ENCODE measurements around the gene PAOX. TPM values are rescaled to one million over a fixed set of nuclear protein-coding genes. Genes with fewer than 3 reads are reported as not detected.

The PAOX gene
- total RNA-seq, 2 donors from 2014 or later = 9.7 to 11.1 TPM

DNA sequence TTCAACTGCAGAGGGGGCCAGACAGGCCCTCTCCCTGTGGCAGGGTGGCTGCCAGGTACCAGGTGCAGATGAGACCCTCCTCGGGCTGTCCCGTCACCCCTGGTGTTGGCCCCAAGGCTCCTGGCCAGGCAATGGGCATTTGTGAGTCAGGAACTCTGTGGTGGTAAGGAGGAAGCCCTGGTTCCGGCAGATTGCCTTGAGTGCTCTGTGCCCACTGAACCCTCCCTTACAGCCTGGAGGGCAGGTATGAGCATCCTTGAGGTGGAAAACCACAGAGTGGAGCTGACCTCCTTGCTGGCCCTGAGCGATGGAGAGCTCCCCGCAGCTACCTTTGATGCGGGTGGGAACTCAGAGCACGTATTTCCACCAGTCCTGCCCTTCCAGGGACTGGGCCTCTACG lies 2.0 kb downstream of the PAOX start:
- H3K36me3 ChIP-seq (ENCODE audit: control insufficient read depth, insufficient read depth, low read length) = no peaks in the 10 kb centered on the region
- no peak for DNase-seq
- H3K27ac Mint-ChIP-seq = no peak overlapping the region
- TF ChIP-seq, protein P1, sequence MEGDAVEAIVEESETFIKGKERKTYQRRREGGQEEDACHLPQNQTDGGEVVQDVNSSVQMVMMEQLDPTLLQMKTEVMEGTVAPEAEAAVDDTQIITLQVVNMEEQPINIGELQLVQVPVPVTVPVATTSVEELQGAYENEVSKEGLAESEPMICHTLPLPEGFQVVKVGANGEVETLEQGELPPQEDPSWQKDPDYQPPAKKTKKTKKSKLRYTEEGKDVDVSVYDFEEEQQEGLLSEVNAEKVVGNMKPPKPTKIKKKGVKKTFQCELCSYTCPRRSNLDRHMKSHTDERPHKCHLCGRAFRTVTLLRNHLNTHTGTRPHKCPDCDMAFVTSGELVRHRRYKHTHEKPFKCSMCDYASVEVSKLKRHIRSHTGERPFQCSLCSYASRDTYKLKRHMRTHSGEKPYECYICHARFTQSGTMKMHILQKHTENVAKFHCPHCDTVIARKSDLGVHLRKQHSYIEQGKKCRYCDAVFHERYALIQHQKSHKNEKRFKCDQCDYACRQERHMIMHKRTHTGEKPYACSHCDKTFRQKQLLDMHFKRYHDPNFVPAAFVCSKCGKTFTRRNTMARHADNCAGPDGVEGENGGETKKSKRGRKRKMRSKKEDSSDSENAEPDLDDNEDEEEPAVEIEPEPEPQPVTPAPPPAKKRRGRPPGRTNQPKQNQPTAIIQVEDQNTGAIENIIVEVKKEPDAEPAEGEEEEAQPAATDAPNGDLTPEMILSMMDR (conservative IDR thresholded peaks at IDR 0.05) = no peak
- no peak overlapping the region for H3K9ac ChIP-seq (ENCODE audit: extremely low read depth, low read length, poor library complexity, severe bottlenecking)
- H3K36me3 Mint-ChIP-seq (ENCODE audit: low read depth) = peaks cover 14% of the 10 kb centered on the region
- no peak overlapping the region for H3K4me3 ChIP-seq (ENCODE audit: low read length)
- H3K4me1 ChIP-seq (ENCODE audit: control insufficient read depth, insufficient read depth, low read length) = no peaks in the 10 kb centered on the region
- no peak overlapping the region for H3K27ac ChIP-seq (ENCODE audit: low read depth, low read length)
- peaks cover 33% of the 10 kb centered on the region for H3K27me3 ChIP-seq (ENCODE audit: control insufficient read depth, insufficient read depth, low read length, poor library complexity, severe bottlenecking)
- WGBS, 2 experiments (ENCODE audit: insufficient coverage in 1 of 2, insufficient read length in 1 of 2) = 96 to 100% methylated on average over 3 to 8 of the region's 8 CpGs
- no peaks in the 10 kb centered on the region for H3K9me3 Mint-ChIP-seq
- H3K9me3 ChIP-seq (ENCODE audit: control insufficient read depth, low read length) = no peaks in the 10 kb centered on the region
- H3K4me1 Mint-ChIP-seq = no peaks in the 10 kb centered on the region
- H3K27me3 Mint-ChIP-seq (ENCODE audit: insufficient read depth) = peaks cover 33% of the 10 kb centered on the region
- H3K4me3 Mint-ChIP-seq = no peak overlapping the region

DNA sequence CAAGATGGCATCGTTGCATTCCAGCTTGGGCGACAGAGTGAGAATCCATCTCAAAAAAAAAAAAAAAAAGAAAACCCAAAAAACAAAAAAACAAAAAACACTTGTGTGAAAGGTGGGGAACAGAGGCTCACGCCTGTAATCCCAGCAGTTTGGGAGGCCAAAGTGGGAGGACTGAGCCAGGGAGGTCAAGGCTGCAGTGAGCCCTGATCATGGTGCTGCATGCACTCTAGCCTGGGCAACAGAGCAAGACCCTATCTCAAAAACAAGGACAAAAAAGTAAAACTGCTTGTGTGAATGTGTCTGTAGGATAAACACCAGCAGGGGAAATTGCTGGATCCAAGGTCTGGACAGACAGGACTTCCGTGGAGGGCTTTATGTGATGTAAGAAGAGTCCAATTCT lies 4.5 kb downstream of the PAOX start:
- H3K27ac Mint-ChIP-seq = no peak overlapping the region
- DNase-seq = no peak
- Histone ChIP-seq H3K27me3 (ENCODE audit: control insufficient read depth, insufficient read depth, low read length, poor library complexity, severe bottlenecking) (peaks cover 8% of the 10 kb centered on the region), H3K4me1 (ENCODE audit: control insufficient read depth, insufficient read depth, low read length) (no peaks in the 10 kb centered on the region), H3K9me3 (ENCODE audit: control insufficient read depth, low read length) (no peaks in the 10 kb centered on the region), H3K36me3 (ENCODE audit: control insufficient read depth, insufficient read depth, low read length) (no peaks in the 10 kb centered on the region), H3K4me3 (ENCODE audit: low read length) (no peak overlapping the region), H3K9ac (ENCODE audit: extremely low read depth, low read length, poor library complexity, severe bottlenecking) (no peak overlapping the region), H3K27ac (ENCODE audit: low read depth, low read length) (no peak overlapping the region)
- no peak overlapping the region for H3K4me3 Mint-ChIP-seq
- H3K9me3 Mint-ChIP-seq = no peaks in the 10 kb centered on the region
- H3K4me1 Mint-ChIP-seq = no peaks in the 10 kb centered on the region
- peaks cover 8% of the 10 kb centered on the region for H3K27me3 Mint-ChIP-seq (ENCODE audit: insufficient read depth)
- WGBS, 2 experiments (ENCODE audit: insufficient coverage in 1 of 2, insufficient read length in 1 of 2) = 94 to 100% methylated on average over 2 to 3 of the region's 4 CpGs
- peaks cover 23% of the 10 kb centered on the region for H3K36me3 Mint-ChIP-seq (ENCODE audit: low read depth)
- TF ChIP-seq, protein P1 (conservative IDR thresholded peaks at IDR 0.05) = no peak

DNA sequence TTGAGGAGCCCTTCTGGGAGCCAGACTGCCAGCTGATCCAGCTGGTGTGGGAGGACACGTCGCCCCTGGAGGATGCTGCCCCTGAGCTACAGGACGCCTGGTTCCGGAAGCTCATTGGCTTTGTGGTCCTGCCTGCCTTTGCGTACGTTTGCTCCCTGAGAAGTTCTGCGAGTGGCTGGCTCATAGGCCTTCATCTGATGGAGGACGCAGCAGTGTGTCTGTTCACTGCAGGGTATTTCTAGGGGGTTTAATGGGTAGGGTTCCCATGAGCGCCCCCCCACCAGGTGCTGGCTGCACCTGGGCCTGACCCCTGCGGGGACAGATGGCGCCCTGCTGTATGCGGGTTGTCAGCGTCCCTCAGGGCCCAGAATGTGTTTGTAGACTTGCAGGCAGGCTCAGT lies 5.0 kb downstream of the PAOX start:
- Histone ChIP-seq H3K4me1 (ENCODE audit: control insufficient read depth, insufficient read depth, low read length) (no peaks in the 10 kb centered on the region), H3K4me3 (ENCODE audit: low read length) (no peak overlapping the region), H3K9me3 (ENCODE audit: control insufficient read depth, low read length) (no peaks in the 10 kb centered on the region), H3K27ac (ENCODE audit: low read depth, low read length) (no peak overlapping the region), H3K27me3 (ENCODE audit: control insufficient read depth, insufficient read depth, low read length, poor library complexity, severe bottlenecking) (peaks cover 7% of the 10 kb centered on the region), H3K36me3 (ENCODE audit: control insufficient read depth, insufficient read depth, low read length) (no peaks in the 10 kb centered on the region), H3K9ac (ENCODE audit: extremely low read depth, low read length, poor library complexity, severe bottlenecking) (no peak overlapping the region)
- H3K4me3 Mint-ChIP-seq = no peak overlapping the region
- no peaks in the 10 kb centered on the region for H3K4me1 Mint-ChIP-seq
- no peaks in the 10 kb centered on the region for H3K9me3 Mint-ChIP-seq
- WGBS, 2 experiments (ENCODE audit: insufficient coverage in 1 of 2, insufficient read length in 1 of 2) = 90 to 93% methylated on average over 11 to 13 of the region's 13 CpGs
- peaks cover 23% of the 10 kb centered on the region for H3K36me3 Mint-ChIP-seq (ENCODE audit: low read depth)
- TF ChIP-seq, protein P1 (conservative IDR thresholded peaks at IDR 0.05) = no peak
- no peak overlapping the region for H3K27ac Mint-ChIP-seq
- DNase-seq = peak; percentile 46
- H3K27me3 Mint-ChIP-seq (ENCODE audit: insufficient read depth) = peaks cover 7% of the 10 kb centered on the region

All from endodermal cell (in vitro differentiated cells).